ENCODE measurements around the gene GNPTG. TPM values are rescaled to one million over a fixed set of nuclear protein-coding genes. Genes with fewer than 3 reads are reported as not detected.
A peak's percentile ranks its signal among the peaks of the same experiment; 100 is the strongest.

The GNPTG gene
- total and polyA plus RNA-seq, 2 of the 13 experiments (the other 11 are each of a cell fraction or from before 2014, with no cell fraction given): 22.7 to 71.1 TPM

GRCh38 chr16:1308977-1309885, 42.5 kb upstream of the GNPTG start, which contains the start of gene UBE2I (continued):
- TF ChIP-seq GMEB2 (CRISPR knock-in tag; IDR thresholded peaks at IDR 0.05; ENCODE audit: low read depth) (no peak), CHCHD3 (CRISPR knock-in tag; IDR thresholded peaks at IDR 0.05) (no peak), NR2C2 (CRISPR knock-in tag; IDR thresholded peaks at IDR 0.05; ENCODE audit: borderline replicate concordance) (peak; percentile 79), EZH2 (conservative IDR thresholded peaks at IDR 0.05; ENCODE audit: low read depth, low read length) (peak; percentile 87; the same call in 1 of the 2 replicates), ZNF75D (CRISPR knock-in tag; IDR thresholded peaks at IDR 0.05; ENCODE audit: borderline replicate concordance) (0 out of 2 replicates have a peak, but pooled peaks have one; percentile 35), KLF13 (CRISPR knock-in tag; IDR thresholded peaks at IDR 0.05) (no peak), RARG (CRISPR knock-in tag; IDR thresholded peaks at IDR 0.05; ENCODE audit: low read depth) (no peak), ZNF883 (CRISPR knock-in tag; IDR thresholded peaks at IDR 0.05; ENCODE audit: not compliant biosample characterization) (peak; percentile 93), AFF4 (CRISPR knock-in tag; IDR thresholded peaks at IDR 0.05) (peak; percentile 51; the same call in 1 of the 2 replicates), LBX2 (CRISPR knock-in tag; IDR thresholded peaks at IDR 0.05; ENCODE audit: borderline replicate concordance) (no peak), RFX5 (IDR thresholded peaks at IDR 0.05; ENCODE audit: low read depth, low read length) (no peak), GMEB1 (CRISPR knock-in tag; IDR thresholded peaks at IDR 0.05; ENCODE audit: borderline replicate concordance) (peak; percentile 72), HNRNPK (IDR thresholded peaks at IDR 0.05; ENCODE audit: low read depth, low read length, poor library complexity, severe bottlenecking) (no peak), TBX2 (CRISPR knock-in tag; IDR thresholded peaks at IDR 0.05; ENCODE audit: borderline replicate concordance) (peak; percentile 87), ZNF546 (CRISPR knock-in tag; conservative IDR thresholded peaks at IDR 0.05) (peak; percentile 94), MZF1 (CRISPR knock-in tag; IDR thresholded peaks at IDR 0.05; ENCODE audit: borderline replicate concordance) (no peak), NR2F1 (CRISPR knock-in tag; IDR thresholded peaks at IDR 0.05) (0 out of 4 replicates have a peak, but pooled peaks of 1 of the 2 experiments have one; percentile 9), ZIK1 (CRISPR knock-in tag; IDR thresholded peaks at IDR 0.05; ENCODE audit: borderline replicate concordance, low read depth) (no peak), PTBP1 (IDR thresholded peaks at IDR 0.05; ENCODE audit: low read depth, low read length, poor library complexity, severe bottlenecking) (no peak), ZNF225 (CRISPR knock-in tag; IDR thresholded peaks at IDR 0.05) (peak; percentile 81; the same call in 1 of the 2 replicates)
